ENCODE measurements around the gene MS4A4A.

The MS4A4A gene

GRCh38 chr11:60347084-60347797 is 66.8 kb downstream of the MS4A4A start:
- DNase-seq, result no peak

- DNase-seq, result peak in 1 of 56 donors; percentile 3
Measured at GRCh38 chr11:60348116-60348515, 67.7 kb downstream of the MS4A4A start.

GRCh38 chr11:60349990-60350389 is 69.5 kb downstream of the MS4A4A start:
- DNase-seq, result no peak

- DNase-seq, result no peak
Measured at GRCh38 chr11:60357771-60358170, 77.3 kb downstream of the MS4A4A start.

Data from amygdala (tissue), 56 donors.